ENCODE data around the gene FYCO1.

GRCh38 chr3:45915518-45916231, 79.9 kb downstream of the FYCO1 start:
- TF ChIP-seq HDGF (IDR thresholded peaks at IDR 0.05; ENCODE audit: borderline replicate concordance) (no peak), FOXM1 (IDR thresholded peaks at IDR 0.05; ENCODE audit: borderline replicate concordance) (no peak), SP1 (IDR thresholded peaks at IDR 0.05) (no peak), ARNT (IDR thresholded peaks at IDR 0.05) (no peak), ELF4 (IDR thresholded peaks at IDR 0.05) (no peak), NFRKB (IDR thresholded peaks at IDR 0.05) (no peak), FOXK2 (IDR thresholded peaks at IDR 0.05) (no peak), BHLHE40 (IDR thresholded peaks at IDR 0.05; ENCODE audit: borderline replicate concordance) (no peak), FOXA1 (IDR thresholded peaks at IDR 0.05) (no peak), TARDBP (IDR thresholded peaks at IDR 0.05) (no peak), LEF1 (IDR thresholded peaks at IDR 0.05; ENCODE audit: borderline replicate concordance) (no peak)
